HEK293T (cell line): ENCODE results near the gene SLC25A42.

Experiments used
- BHLHE40 ChIP-seq: fragments of 450-650 bp; IDR thresholded peaks from 2 replicates; pipeline ENCODE4 v1.6.1; 2016; ENCODE audit warnings: mild to moderate bottlenecking, moderate library complexity, borderline replicate concordance
- FOXA1 ChIP-seq: fragments of 450-650 bp; IDR thresholded peaks from 2 replicates; pipeline ENCODE4 v1.6.1; 2016; ENCODE audit warnings: mild to moderate bottlenecking
- FOXK2 ChIP-seq: fragments of 450-650 bp; IDR thresholded peaks from 2 replicates; pipeline ENCODE4 v1.6.1; 2016; ENCODE audit warnings: mild to moderate bottlenecking
- FOXM1 ChIP-seq: fragments of 450-650 bp; IDR thresholded peaks from 2 replicates; pipeline ENCODE4 v1.6.1; 2017; ENCODE audit warnings: mild to moderate bottlenecking, borderline replicate concordance
- HDGF ChIP-seq: fragments of 450-650 bp; IDR thresholded peaks from 2 replicates; pipeline ENCODE4 v1.6.1; 2017; ENCODE audit warnings: antibody characterized with exemption, borderline replicate concordance
- NFRKB ChIP-seq: fragments of 450-650 bp; IDR thresholded peaks from 2 replicates; pipeline ENCODE4 v1.6.1; 2016; ENCODE audit warnings: mild to moderate bottlenecking, moderate library complexity
- PKNOX1 ChIP-seq: fragments of 450-650 bp; IDR thresholded peaks from 2 replicates; pipeline ENCODE4 v1.6.1; 2016
- SP1 ChIP-seq: fragments of 450-650 bp; IDR thresholded peaks from 2 replicates; pipeline ENCODE4 v1.6.1; 2017
- ZNF384 ChIP-seq: fragments of 450-650 bp; IDR thresholded peaks from 2 replicates; pipeline ENCODE4 v1.6.1; 2016

GRCh38 chr19:19098703-19099632 is 35.2 kb downstream of the SLC25A42 start:
- TF ChIP-seq BHLHE40 (no peak), PKNOX1 (no peak), FOXM1 (no peak), ZNF384 (no peak), FOXK2 (no peak), HDGF (no peak), NFRKB (no peak), FOXA1 (no peak), SP1 (no peak)
